ENCODE data around the gene RGS7. TPM values are rescaled to one million over a fixed set of nuclear protein-coding genes. Genes with fewer than 3 reads are reported as not detected.
"Not testable (repeated sequence)": the region's sequence is repeated elsewhere in the genome, so short reads cannot be mapped to it uniquely, and the experiment has no call there.

Gene RGS7
- total RNA-seq, 1 experiment from 2014 or later, result 1.5 TPM

- Histone ChIP-seq H3K4me2 (ENCODE audit: insufficient read depth, insufficient read length, low read length) (no peak overlapping the region), H3K4ac (ENCODE audit: low read depth, low read length) (no peak overlapping the region), H3K4me1 (ENCODE audit: insufficient read depth, low read length) (no peaks in the 10 kb centered on the region), H3K9ac (ENCODE audit: extremely low read depth, insufficient read length, low read length) (no peak overlapping the region), H3K23me2 (ENCODE audit: insufficient read length, low read depth, low read length, poor library complexity, severe bottlenecking) (no peaks in the 10 kb centered on the region), H2BK120ac (ENCODE audit: low read depth, low read length, poor library complexity, severe bottlenecking) (no peak overlapping the region), H2BK20ac (ENCODE audit: low read depth, low read length, poor library complexity, severe bottlenecking) (no peak overlapping the region), H3T11ph (ENCODE audit: low read length) (no peak overlapping the region), H3K18ac (ENCODE audit: insufficient read length, low read depth, low read length) (no peak overlapping the region), H3K9me3 (ENCODE audit: control insufficient read depth, low read depth, low read length) (peaks cover 5% of the 10 kb centered on the region), H3K14ac (ENCODE audit: insufficient read depth, low read length) (no peak overlapping the region), H2BK5ac (ENCODE audit: insufficient read length, low read length) (no peak overlapping the region), H4K20me1 (ENCODE audit: control insufficient read depth, insufficient read depth, insufficient read length) (no peaks in the 10 kb centered on the region), H2BK15ac (ENCODE audit: low read depth, low read length) (no peak overlapping the region), H2AFZ (ENCODE audit: low read length) (no peak overlapping the region), H4K91ac (ENCODE audit: insufficient read length, low read depth, low read length) (no peak overlapping the region), H3K27me3 (ENCODE audit: insufficient read depth, low read length) (no peaks in the 10 kb centered on the region), H3K56ac (ENCODE audit: insufficient read length, low read depth, low read length) (no peak overlapping the region), H3K79me1 (ENCODE audit: insufficient read depth, low read depth, low read length, poor library complexity, severe bottlenecking) (no peaks in the 10 kb centered on the region), H4K8ac (replicated peaks; ENCODE audit: insufficient read length, low read depth, low read length) (no peak overlapping the region), H3K23ac (ENCODE audit: insufficient read length, low read depth, low read length) (no peak overlapping the region), H3K27ac (ENCODE audit: insufficient read length, low read depth, low read length) (no peak overlapping the region), H2BK12ac (ENCODE audit: insufficient read length, low read depth, low read length) (no peak overlapping the region), H3K79me2 (ENCODE audit: insufficient read depth, low read length) (no peaks in the 10 kb centered on the region), H4K5ac (ENCODE audit: insufficient read length, low read depth, low read length) (no peak overlapping the region), H2AK5ac (ENCODE audit: insufficient read length, low read length) (no peak overlapping the region)
- peaks cover 7 to 22% of the 10 kb centered on the region in 2 experiments for H3K9me3 Mint-ChIP-seq
- peaks cover 0 to 14% (median 12%) of the 10 kb centered on the region in 3 experiments; a peak in 5 of 7 replicates for H3K36me3 Mint-ChIP-seq (ENCODE audit: insufficient read depth in 1 of 3, low read depth in 3 of 3)
- H3K4me1 Mint-ChIP-seq, result peaks cover 3 to 5% of the 10 kb centered on the region in 2 experiments
- no peak overlapping the region for H3K4me3 Mint-ChIP-seq
- no peak for TF ChIP-seq CTCF (conservative IDR thresholded peaks at IDR 0.05)
- DNase-seq, result no peak
- H3K27me3 Mint-ChIP-seq (ENCODE audit: low read depth), result no peaks in the 10 kb centered on the region
- WGBS (ENCODE audit: extremely low coverage, insufficient read length, low lambda C conversion rate), result no CpG with 5 or more reads among the region's 6 CpGs
- H3K27ac Mint-ChIP-seq, result no peak overlapping the region
These were observed 451.7 kb downstream of the RGS7 start for GRCh38 chr1:240905225-240905765.

- not testable (repeated sequence) for H3K9ac ChIP-seq (ENCODE audit: extremely low read depth, insufficient read length, low read length); H3K18ac ChIP-seq (ENCODE audit: insufficient read length, low read depth, low read length); H3K9me3 ChIP-seq (ENCODE audit: control insufficient read depth, low read depth, low read length); H3K56ac ChIP-seq (ENCODE audit: insufficient read length, low read depth, low read length); H3K27ac Mint-ChIP-seq; H3K27ac ChIP-seq (ENCODE audit: insufficient read length, low read depth, low read length); H3K4me1 ChIP-seq (ENCODE audit: insufficient read depth, low read length); H3K4ac ChIP-seq (ENCODE audit: low read depth, low read length); H2BK120ac ChIP-seq (ENCODE audit: low read depth, low read length, poor library complexity, severe bottlenecking); H3K27me3 Mint-ChIP-seq (ENCODE audit: low read depth); H3K4me3 Mint-ChIP-seq; H2BK15ac ChIP-seq (ENCODE audit: low read depth, low read length); H3K4me1 Mint-ChIP-seq; H2BK20ac ChIP-seq (ENCODE audit: low read depth, low read length, poor library complexity, severe bottlenecking); H2AK5ac ChIP-seq (ENCODE audit: insufficient read length, low read length); H3K79me1 ChIP-seq (ENCODE audit: insufficient read depth, low read depth, low read length, poor library complexity, severe bottlenecking); H3K14ac ChIP-seq (ENCODE audit: insufficient read depth, low read length); H3K23ac ChIP-seq (ENCODE audit: insufficient read length, low read depth, low read length); H2BK12ac ChIP-seq (ENCODE audit: insufficient read length, low read depth, low read length); DNase-seq; H3K23me2 ChIP-seq (ENCODE audit: insufficient read length, low read depth, low read length, poor library complexity, severe bottlenecking); H4K91ac ChIP-seq (ENCODE audit: insufficient read length, low read depth, low read length); H2BK5ac ChIP-seq (ENCODE audit: insufficient read length, low read length); H3K27me3 ChIP-seq (ENCODE audit: insufficient read depth, low read length); H3K79me2 ChIP-seq (ENCODE audit: insufficient read depth, low read length); H4K20me1 ChIP-seq (ENCODE audit: control insufficient read depth, insufficient read depth, insufficient read length); H3T11ph ChIP-seq (ENCODE audit: low read length); H2AFZ ChIP-seq (ENCODE audit: low read length); H4K8ac ChIP-seq (replicated peaks; ENCODE audit: insufficient read length, low read depth, low read length); H4K5ac ChIP-seq (ENCODE audit: insufficient read length, low read depth, low read length); H3K4me2 ChIP-seq (ENCODE audit: insufficient read depth, insufficient read length, low read length)
- Mint-ChIP-seq H3K9me3 (peaks cover 11 to 12% of the 10 kb centered on the region in 2 experiments; a peak in 4 of 5 replicates), H3K36me3 (ENCODE audit: insufficient read depth in 1 of 3, low read depth in 3 of 3) (peaks cover 0 to 11% (median 0%) of the 10 kb centered on the region in 3 experiments; a peak in 2 of 7 replicates)
- no CpG with 5 or more reads among the region's 4 CpGs for WGBS (ENCODE audit: extremely low coverage, insufficient read length, low lambda C conversion rate)
These were observed 461.6 kb downstream of the RGS7 start for GRCh38 chr1:240895424-240895823.
